ENCODE measurements around the gene ETV5.
"Not testable (repeated sequence)": the region's sequence is repeated elsewhere in the genome, so short reads cannot be mapped to it uniquely, and the experiment has no call there.

ETV5 gene

DNA sequence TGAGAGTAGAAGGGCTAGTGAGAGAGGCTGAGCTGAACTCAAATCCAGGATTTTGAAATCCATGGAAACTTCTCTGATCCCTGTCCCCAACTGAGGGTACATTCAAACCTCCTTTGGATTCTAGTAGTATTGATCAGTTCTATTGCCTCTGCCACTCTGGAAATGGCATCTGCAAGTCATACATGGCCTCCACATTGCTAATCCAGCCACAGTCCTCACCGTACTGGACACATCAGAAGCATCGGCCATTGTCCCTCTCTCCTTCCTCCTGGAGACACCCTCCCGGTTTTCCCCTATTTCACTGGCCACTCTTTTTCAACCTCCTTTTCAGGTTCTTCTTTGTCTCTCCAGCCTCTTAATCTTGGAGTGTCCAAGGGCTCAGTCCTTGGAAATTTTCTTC is 66.9 kb downstream of the ETV5 start:
- Histone ChIP-seq H3K4me1 (ENCODE audit: insufficient read depth, low read length) (no peaks in the 10 kb centered on the region), H3K9ac (ENCODE audit: low read depth, low read length) (no peak overlapping the region), H3K9me3 (ENCODE audit: insufficient read depth, low read depth, low read length) (no peaks in the 10 kb centered on the region), H3K27ac (ENCODE audit: low read length) (no peak overlapping the region), H3K27me3 (ENCODE audit: insufficient read depth, low read length) (no peaks in the 10 kb centered on the region), H3K36me3 (ENCODE audit: insufficient read depth, low read depth, low read length) (no peaks in the 10 kb centered on the region; the same call in 1 of the 2 replicates), H3K4me3 (ENCODE audit: low read length) (no peak overlapping the region)

- Histone ChIP-seq H3K9me3 (ENCODE audit: insufficient read depth, low read depth, low read length) (peaks cover under 1% of the 10 kb centered on the region; the same call in 1 of the 2 replicates), H3K27ac (ENCODE audit: low read length) (no peak overlapping the region), H3K36me3 (ENCODE audit: insufficient read depth, low read depth, low read length) (no peaks in the 10 kb centered on the region), H3K4me1 (ENCODE audit: insufficient read depth, low read length) (no peaks in the 10 kb centered on the region), H3K4me3 (ENCODE audit: low read length) (no peak overlapping the region), H3K27me3 (ENCODE audit: insufficient read depth, low read length) (no peaks in the 10 kb centered on the region), H3K9ac (ENCODE audit: low read depth, low read length) (no peak overlapping the region)
Measured at GRCh38 chr3:186038360-186038759, 70.5 kb downstream of the ETV5 start.

DNA sequence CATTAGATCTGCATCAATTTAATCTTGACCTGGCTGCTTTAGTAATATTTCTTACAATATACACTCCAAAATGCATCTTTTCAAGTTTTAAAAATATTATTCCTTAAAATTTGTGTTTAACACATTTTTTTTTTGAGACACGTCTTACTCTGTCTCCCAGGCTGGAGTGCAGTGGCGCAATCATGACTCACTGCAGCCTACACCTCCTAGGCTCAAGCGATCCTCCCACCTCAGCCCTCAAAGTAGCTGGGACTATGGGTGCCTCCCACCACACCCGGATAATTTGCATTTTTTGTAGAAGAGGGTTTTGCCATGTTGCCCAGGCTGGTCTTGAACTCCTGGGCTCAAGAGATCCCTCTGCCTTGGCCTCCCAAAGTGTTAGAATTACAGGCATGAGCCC is 73.6 kb downstream of the ETV5 start:
- peaks cover 13% of the 10 kb centered on the region; the same call in 1 of the 2 replicates for H3K9me3 ChIP-seq (ENCODE audit: insufficient read depth, low read depth, low read length)
- H3K27me3 ChIP-seq (ENCODE audit: insufficient read depth, low read length) = no peaks in the 10 kb centered on the region
- H3K9ac ChIP-seq (ENCODE audit: low read depth, low read length) = no peak overlapping the region

GRCh38 chr3:186032321-186032720 is 76.6 kb downstream of the ETV5 start:
- no peak overlapping the region for H3K27ac ChIP-seq (ENCODE audit: low read length)
- H3K4me1 ChIP-seq (ENCODE audit: insufficient read depth, low read length) = no peaks in the 10 kb centered on the region
- H3K4me3 ChIP-seq (ENCODE audit: low read length) = no peak overlapping the region
- H3K9ac ChIP-seq (ENCODE audit: low read depth, low read length) = no peak overlapping the region
- peaks cover 13% of the 10 kb centered on the region; the same call in 1 of the 2 replicates for H3K9me3 ChIP-seq (ENCODE audit: insufficient read depth, low read depth, low read length)
- H3K27me3 ChIP-seq (ENCODE audit: insufficient read depth, low read length) = no peaks in the 10 kb centered on the region
- H3K36me3 ChIP-seq (ENCODE audit: insufficient read depth, low read depth, low read length) = no peaks in the 10 kb centered on the region

More for the DNA sequence above, 73.6 kb downstream of the ETV5 start:
- Histone ChIP-seq H3K4me3 (ENCODE audit: low read length) (no peak overlapping the region), H3K27ac (ENCODE audit: low read length) (no peak overlapping the region), H3K4me1 (ENCODE audit: insufficient read depth, low read length) (no peaks in the 10 kb centered on the region), H3K36me3 (ENCODE audit: insufficient read depth, low read depth, low read length) (no peaks in the 10 kb centered on the region)

GRCh38 chr3:186025993-186026392 is 82.9 kb downstream of the ETV5 start:
- not testable (repeated sequence) for H3K4me3 ChIP-seq (ENCODE audit: low read length); H3K9me3 ChIP-seq (ENCODE audit: insufficient read depth, low read depth, low read length); H3K36me3 ChIP-seq (ENCODE audit: insufficient read depth, low read depth, low read length); H3K27me3 ChIP-seq (ENCODE audit: insufficient read depth, low read length); H3K27ac ChIP-seq (ENCODE audit: low read length); H3K4me1 ChIP-seq (ENCODE audit: insufficient read depth, low read length); H3K9ac ChIP-seq (ENCODE audit: low read depth, low read length)

DNA sequence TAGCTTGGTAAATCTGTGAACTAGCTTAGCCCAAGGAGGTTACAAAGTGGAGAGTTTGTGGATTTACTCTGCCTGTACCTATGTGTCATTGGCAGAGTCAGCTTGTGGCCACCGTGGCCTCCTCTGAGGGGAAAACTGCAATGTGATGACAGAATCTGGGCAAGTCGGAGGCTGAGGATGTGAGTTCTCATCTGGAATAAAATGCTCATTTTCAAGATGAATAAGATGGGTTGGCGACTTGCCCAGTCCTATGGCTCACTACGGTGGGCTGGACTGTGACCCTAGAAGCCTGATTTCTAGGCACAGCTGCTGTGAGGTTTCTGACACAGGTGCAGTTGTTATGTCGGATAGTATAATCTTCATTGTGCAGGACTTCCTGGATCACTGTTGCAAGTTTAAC is 83.7 kb downstream of the ETV5 start:
- no peaks in the 10 kb centered on the region for H3K9me3 ChIP-seq (ENCODE audit: insufficient read depth, low read depth, low read length)
- H3K36me3 ChIP-seq (ENCODE audit: insufficient read depth, low read depth, low read length) = no peaks in the 10 kb centered on the region
- H3K4me3 ChIP-seq (ENCODE audit: low read length) = no peak overlapping the region
- no peak overlapping the region for H3K9ac ChIP-seq (ENCODE audit: low read depth, low read length)
- no peaks in the 10 kb centered on the region for H3K27me3 ChIP-seq (ENCODE audit: insufficient read depth, low read length)
- no peaks in the 10 kb centered on the region for H3K4me1 ChIP-seq (ENCODE audit: insufficient read depth, low read length)
- no peak overlapping the region for H3K27ac ChIP-seq (ENCODE audit: low read length)

- no peak overlapping the region for H3K4me3 ChIP-seq (ENCODE audit: low read length)
- no peak overlapping the region for H3K27ac ChIP-seq (ENCODE audit: low read length)
- H3K9ac ChIP-seq (ENCODE audit: low read depth, low read length) = no peak overlapping the region
- no peaks in the 10 kb centered on the region for H3K9me3 ChIP-seq (ENCODE audit: insufficient read depth, low read depth, low read length)
- H3K27me3 ChIP-seq (ENCODE audit: insufficient read depth, low read length) = no peaks in the 10 kb centered on the region
- H3K36me3 ChIP-seq (ENCODE audit: insufficient read depth, low read depth, low read length) = no peaks in the 10 kb centered on the region
- no peaks in the 10 kb centered on the region for H3K4me1 ChIP-seq (ENCODE audit: insufficient read depth, low read length)
Measured at GRCh38 chr3:186024210-186024609, 84.7 kb downstream of the ETV5 start.

DNA sequence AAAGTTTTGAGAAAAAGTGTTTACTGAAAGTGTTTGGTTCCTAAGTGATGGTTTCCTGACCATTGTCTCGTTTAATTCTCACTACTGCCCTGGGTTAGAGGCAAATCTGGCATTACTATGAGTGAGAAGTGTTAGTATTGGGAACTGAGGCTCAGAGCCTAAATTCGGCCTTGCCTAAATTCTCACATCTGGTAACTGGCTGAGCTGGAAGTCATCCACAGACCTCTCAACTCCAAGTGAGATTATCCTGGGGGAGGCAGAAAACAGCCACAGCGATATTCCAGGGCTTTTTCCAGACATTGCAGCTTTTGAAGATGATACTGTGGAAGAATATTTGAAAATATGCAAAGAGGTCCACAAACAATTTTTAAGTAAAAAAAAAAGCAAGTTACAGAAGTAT is 86.0 kb downstream of the ETV5 start:
- no peaks in the 10 kb centered on the region for H3K27me3 ChIP-seq (ENCODE audit: insufficient read depth, low read length)

GRCh38 chr3:186021673-186022362 is 87.1 kb downstream of the ETV5 start:
- no peak overlapping the region for H3K9ac ChIP-seq (ENCODE audit: low read depth, low read length)
- no peaks in the 10 kb centered on the region for H3K4me1 ChIP-seq (ENCODE audit: insufficient read depth, low read length)
- no peaks in the 10 kb centered on the region for H3K36me3 ChIP-seq (ENCODE audit: insufficient read depth, low read depth, low read length)
- H3K27ac ChIP-seq (ENCODE audit: low read length) = no peak overlapping the region
- no peaks in the 10 kb centered on the region for H3K27me3 ChIP-seq (ENCODE audit: insufficient read depth, low read length)
- no peaks in the 10 kb centered on the region for H3K9me3 ChIP-seq (ENCODE audit: insufficient read depth, low read depth, low read length)
- H3K4me3 ChIP-seq (ENCODE audit: low read length) = no peak overlapping the region

More for the DNA sequence above, 86.0 kb downstream of the ETV5 start:
- Histone ChIP-seq H3K4me1 (ENCODE audit: insufficient read depth, low read length) (no peaks in the 10 kb centered on the region), H3K9ac (ENCODE audit: low read depth, low read length) (no peak overlapping the region), H3K9me3 (ENCODE audit: insufficient read depth, low read depth, low read length) (no peaks in the 10 kb centered on the region), H3K27ac (ENCODE audit: low read length) (no peak overlapping the region), H3K4me3 (ENCODE audit: low read length) (no peak overlapping the region), H3K36me3 (ENCODE audit: insufficient read depth, low read depth, low read length) (no peaks in the 10 kb centered on the region)

DNA sequence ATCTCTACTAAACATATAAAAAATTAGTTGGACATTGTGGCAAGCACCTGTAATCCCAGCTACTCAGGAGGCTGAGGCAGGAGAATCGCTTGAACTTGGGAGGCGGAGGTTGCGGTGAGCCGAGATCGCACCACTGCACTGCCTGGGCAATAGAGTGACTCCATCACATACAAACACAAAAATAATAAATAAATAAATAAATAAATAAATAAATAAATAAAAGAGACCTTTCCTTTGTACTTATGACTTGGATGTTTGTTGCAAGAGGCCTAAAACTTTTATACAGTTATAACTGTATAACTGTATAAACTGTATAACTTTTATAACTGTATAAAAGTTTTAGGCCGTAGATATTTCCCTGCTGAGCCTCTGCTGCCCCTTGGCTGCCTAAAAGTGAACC is 87.6 kb downstream of the ETV5 start:
- H3K27me3 ChIP-seq (ENCODE audit: insufficient read depth, low read length); H3K27ac ChIP-seq (ENCODE audit: low read length); H3K9me3 ChIP-seq (ENCODE audit: insufficient read depth, low read depth, low read length); H3K4me3 ChIP-seq (ENCODE audit: low read length); H3K4me1 ChIP-seq (ENCODE audit: insufficient read depth, low read length); H3K36me3 ChIP-seq (ENCODE audit: insufficient read depth, low read depth, low read length); H3K9ac ChIP-seq (ENCODE audit: low read depth, low read length): not testable (repeated sequence)

DNA sequence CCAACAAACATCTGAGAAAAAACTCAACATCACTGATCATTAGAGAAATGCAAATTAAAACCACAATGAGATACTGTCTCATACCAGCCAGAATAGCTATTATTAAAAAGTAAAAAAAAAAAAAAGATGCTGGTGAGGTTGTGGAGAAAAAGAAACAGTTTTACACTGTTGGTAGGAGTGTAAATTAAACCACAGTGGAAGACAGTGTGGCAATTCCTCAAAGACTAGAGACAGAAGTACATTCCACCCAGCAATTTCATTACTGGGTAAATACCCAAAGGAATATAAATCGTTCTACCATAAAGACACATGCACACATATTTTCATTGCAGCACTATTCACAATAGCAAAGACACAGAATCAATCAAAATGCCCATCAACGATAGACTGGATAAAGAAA is 89.6 kb downstream of the ETV5 start:
- not testable (repeated sequence) for H3K27me3 ChIP-seq (ENCODE audit: insufficient read depth, low read length); H3K9me3 ChIP-seq (ENCODE audit: insufficient read depth, low read depth, low read length); H3K4me3 ChIP-seq (ENCODE audit: low read length); H3K36me3 ChIP-seq (ENCODE audit: insufficient read depth, low read depth, low read length); H3K9ac ChIP-seq (ENCODE audit: low read depth, low read length); H3K27ac ChIP-seq (ENCODE audit: low read length); H3K4me1 ChIP-seq (ENCODE audit: insufficient read depth, low read length)

GRCh38 chr3:186014866-186015265 is 94.0 kb downstream of the ETV5 start:
- Histone ChIP-seq H3K9ac (ENCODE audit: low read depth, low read length) (no peak overlapping the region), H3K27ac (ENCODE audit: low read length) (no peak overlapping the region), H3K9me3 (ENCODE audit: insufficient read depth, low read depth, low read length) (no peaks in the 10 kb centered on the region), H3K4me1 (ENCODE audit: insufficient read depth, low read length) (no peaks in the 10 kb centered on the region), H3K4me3 (ENCODE audit: low read length) (no peak overlapping the region), H3K36me3 (ENCODE audit: insufficient read depth, low read depth, low read length) (no peaks in the 10 kb centered on the region), H3K27me3 (ENCODE audit: insufficient read depth, low read length) (no peaks in the 10 kb centered on the region)

All from iPS-20b (cell line).